ENCODE data around the gene TSR3.

Gene TSR3

GRCh38 chr16:1355591-1355990 lies 3.9 kb upstream of the TSR3 start:
- Histone ChIP-seq H3K9me3 (ENCODE audit: insufficient read depth, low read depth, low read length) (no peaks in the 10 kb centered on the region), H3K4me2 (ENCODE audit: low read depth, low read length, poor library complexity, severe bottlenecking) (no peak overlapping the region), H3K9ac (ENCODE audit: low read depth, low read length, poor library complexity, severe bottlenecking) (no peak overlapping the region), H3K36me3 (ENCODE audit: insufficient read depth, low read length) (no peaks in the 10 kb centered on the region), H3K4me1 (ENCODE audit: insufficient read depth, low read length, poor library complexity, severe bottlenecking) (no peaks in the 10 kb centered on the region), H4K20me1 (ENCODE audit: insufficient read depth, low read length, poor library complexity, severe bottlenecking) (no peaks in the 10 kb centered on the region), H3K4me3 (ENCODE audit: low read length, poor library complexity, severe bottlenecking) (no peak overlapping the region), H3F3A (ENCODE audit: low read depth) (no peaks in the 10 kb centered on the region), H3K27me3 (ENCODE audit: insufficient read depth, low read length, poor library complexity, severe bottlenecking) (no peaks in the 10 kb centered on the region), H3K79me2 (ENCODE audit: insufficient read depth, low read length) (peaks cover 8% of the 10 kb centered on the region; the same call in 1 of the 2 replicates), H3K9me2 (replicated peaks; ENCODE audit: low read depth, low read length) (no peaks in the 10 kb centered on the region), H2AFZ (ENCODE audit: low read length) (no peak overlapping the region)
- TF ChIP-seq EZH2phosphoT487 (IDR thresholded peaks at IDR 0.05; ENCODE audit: borderline replicate concordance) = no peak
- TF ChIP-seq, protein P1, sequence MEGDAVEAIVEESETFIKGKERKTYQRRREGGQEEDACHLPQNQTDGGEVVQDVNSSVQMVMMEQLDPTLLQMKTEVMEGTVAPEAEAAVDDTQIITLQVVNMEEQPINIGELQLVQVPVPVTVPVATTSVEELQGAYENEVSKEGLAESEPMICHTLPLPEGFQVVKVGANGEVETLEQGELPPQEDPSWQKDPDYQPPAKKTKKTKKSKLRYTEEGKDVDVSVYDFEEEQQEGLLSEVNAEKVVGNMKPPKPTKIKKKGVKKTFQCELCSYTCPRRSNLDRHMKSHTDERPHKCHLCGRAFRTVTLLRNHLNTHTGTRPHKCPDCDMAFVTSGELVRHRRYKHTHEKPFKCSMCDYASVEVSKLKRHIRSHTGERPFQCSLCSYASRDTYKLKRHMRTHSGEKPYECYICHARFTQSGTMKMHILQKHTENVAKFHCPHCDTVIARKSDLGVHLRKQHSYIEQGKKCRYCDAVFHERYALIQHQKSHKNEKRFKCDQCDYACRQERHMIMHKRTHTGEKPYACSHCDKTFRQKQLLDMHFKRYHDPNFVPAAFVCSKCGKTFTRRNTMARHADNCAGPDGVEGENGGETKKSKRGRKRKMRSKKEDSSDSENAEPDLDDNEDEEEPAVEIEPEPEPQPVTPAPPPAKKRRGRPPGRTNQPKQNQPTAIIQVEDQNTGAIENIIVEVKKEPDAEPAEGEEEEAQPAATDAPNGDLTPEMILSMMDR (conservative IDR thresholded peaks at IDR 0.05; ENCODE audit: low read length) = no peak

DNA sequence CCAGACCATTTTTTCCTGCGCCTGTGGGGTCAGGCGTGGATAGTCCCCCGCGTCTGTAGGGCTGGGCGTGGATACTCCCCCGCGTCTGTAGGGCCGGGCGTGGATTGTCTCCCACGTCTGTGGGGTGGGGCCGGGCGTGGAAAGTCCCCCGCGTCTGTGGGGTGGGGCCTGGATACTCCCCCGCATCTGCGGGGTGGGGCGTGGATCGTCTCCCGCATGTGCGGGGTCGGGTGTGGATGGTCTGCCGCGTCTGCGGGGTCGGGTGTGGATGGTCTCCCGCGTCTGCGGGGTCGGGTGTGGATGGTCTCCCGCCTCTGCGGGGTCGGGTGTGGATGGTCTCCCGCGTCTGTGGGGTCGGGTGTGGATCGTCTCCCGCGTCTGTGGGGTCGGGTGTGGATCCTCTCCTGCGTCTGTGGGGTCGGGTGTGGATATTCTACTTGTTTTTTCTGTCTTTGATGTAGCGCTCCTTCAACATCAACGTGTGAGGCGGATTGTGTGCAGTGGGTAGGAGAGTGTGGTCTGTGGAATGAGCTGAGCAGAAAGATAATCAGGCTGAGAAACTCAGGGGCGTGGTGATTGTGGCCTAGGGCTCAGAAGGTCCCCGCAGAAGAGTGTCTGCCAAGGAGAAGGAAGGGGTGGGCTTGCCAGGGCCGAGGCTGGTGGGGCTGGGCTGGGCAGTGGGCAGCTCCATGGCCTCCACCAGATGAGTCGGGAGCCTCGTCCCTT lies 3.3 kb upstream of the TSR3 start:
- no peaks in the 10 kb centered on the region for H4K20me1 ChIP-seq (ENCODE audit: insufficient read depth, low read length, poor library complexity, severe bottlenecking)
- no peaks in the 10 kb centered on the region for H3K9me2 ChIP-seq (replicated peaks; ENCODE audit: low read depth, low read length)
- no peak overlapping the region for H2AFZ ChIP-seq (ENCODE audit: low read length)
- peaks cover 11% of the 10 kb centered on the region; the same call in 1 of the 2 replicates for H3K79me2 ChIP-seq (ENCODE audit: insufficient read depth, low read length)
- H3K4me3 ChIP-seq (ENCODE audit: low read length, poor library complexity, severe bottlenecking) = no peak overlapping the region
- no peak overlapping the region for H3K4me2 ChIP-seq (ENCODE audit: low read depth, low read length, poor library complexity, severe bottlenecking)
- H3K9ac ChIP-seq (ENCODE audit: low read depth, low read length, poor library complexity, severe bottlenecking) = no peak overlapping the region
- H3K4me1 ChIP-seq (ENCODE audit: insufficient read depth, low read length, poor library complexity, severe bottlenecking) = no peaks in the 10 kb centered on the region
- no peaks in the 10 kb centered on the region for H3K36me3 ChIP-seq (ENCODE audit: insufficient read depth, low read length)
- TF ChIP-seq EZH2phosphoT487 (IDR thresholded peaks at IDR 0.05; ENCODE audit: borderline replicate concordance) = no peak
- TF ChIP-seq, protein P1 (conservative IDR thresholded peaks at IDR 0.05; ENCODE audit: low read length) = no peak
- H3F3A ChIP-seq (ENCODE audit: low read depth) = no peaks in the 10 kb centered on the region
- H3K27me3 ChIP-seq (ENCODE audit: insufficient read depth, low read length, poor library complexity, severe bottlenecking) = no peaks in the 10 kb centered on the region
- no peaks in the 10 kb centered on the region for H3K9me3 ChIP-seq (ENCODE audit: insufficient read depth, low read depth, low read length)

GRCh38 chr16:1351215-1351581 lies 480 bp downstream of the TSR3 start:
- H3K4me1 ChIP-seq (ENCODE audit: insufficient read depth, low read length, poor library complexity, severe bottlenecking) = no peaks in the 10 kb centered on the region
- no peaks in the 10 kb centered on the region for H3K36me3 ChIP-seq (ENCODE audit: insufficient read depth, low read length)
- no peaks in the 10 kb centered on the region for H3K9me3 ChIP-seq (ENCODE audit: insufficient read depth, low read depth, low read length)
- peak overlapping the region; percentile 78 for H3K4me3 ChIP-seq (ENCODE audit: low read length, poor library complexity, severe bottlenecking)
- H3F3A ChIP-seq (ENCODE audit: low read depth) = no peaks in the 10 kb centered on the region
- TF ChIP-seq EZH2phosphoT487 (IDR thresholded peaks at IDR 0.05; ENCODE audit: borderline replicate concordance) = no peak
- TF ChIP-seq, protein P1 (conservative IDR thresholded peaks at IDR 0.05; ENCODE audit: low read length) = no peak
- H2AFZ ChIP-seq (ENCODE audit: low read length) = no peak overlapping the region
- no peaks in the 10 kb centered on the region for H3K27me3 ChIP-seq (ENCODE audit: insufficient read depth, low read length, poor library complexity, severe bottlenecking)
- H3K79me2 ChIP-seq (ENCODE audit: insufficient read depth, low read length) = peaks cover 11% of the 10 kb centered on the region; the same call in 1 of the 2 replicates
- H3K4me2 ChIP-seq (ENCODE audit: low read depth, low read length, poor library complexity, severe bottlenecking) = peak overlapping the region; percentile 76
- no peaks in the 10 kb centered on the region for H3K9me2 ChIP-seq (replicated peaks; ENCODE audit: low read depth, low read length)
- no peaks in the 10 kb centered on the region for H4K20me1 ChIP-seq (ENCODE audit: insufficient read depth, low read length, poor library complexity, severe bottlenecking)
- H3K9ac ChIP-seq (ENCODE audit: low read depth, low read length, poor library complexity, severe bottlenecking) = peak overlapping the region; percentile 72

All from Loucy (cell line).